ENCODE results near the gene CD151.
A peak's percentile ranks its signal among the peaks of the same experiment; 100 is the strongest.

GRCh38 chr11:829176-829846 lies 3.4 kb upstream of the CD151 start:
- no peak for TF ChIP-seq CTCF (IDR thresholded peaks at IDR 0.05 in 8 of 11, conservative IDR thresholded peaks at IDR 0.05 in 3 of 11)
- TF ChIP-seq POLR2AphosphoS5 (IDR thresholded peaks at IDR 0.05): peak; percentile 74 to 81 (median 81)
- TF ChIP-seq POLR2A (IDR thresholded peaks at IDR 0.05): no peak

Data from spleen (tissue), 7 donors.